HG02840 (cell line): Measurements from ENCODE around the gene KIF13A.
"Not testable (repeated sequence)": the region's sequence is repeated elsewhere in the genome, so short reads cannot be mapped to it uniquely, and the experiment has no call there.

Experiments
- ATAC-seq: cut with Tn5 transposase; IDR thresholded peaks from one replicate; pipeline ENCODE4 v1.9.1; 2021; ENCODE audit warnings: mild to moderate bottlenecking, moderate library complexity, moderate number of reproducible peaks; ENCODE audit not compliant: unreplicated experiment, low FRiP score

KIF13A gene

DNA sequence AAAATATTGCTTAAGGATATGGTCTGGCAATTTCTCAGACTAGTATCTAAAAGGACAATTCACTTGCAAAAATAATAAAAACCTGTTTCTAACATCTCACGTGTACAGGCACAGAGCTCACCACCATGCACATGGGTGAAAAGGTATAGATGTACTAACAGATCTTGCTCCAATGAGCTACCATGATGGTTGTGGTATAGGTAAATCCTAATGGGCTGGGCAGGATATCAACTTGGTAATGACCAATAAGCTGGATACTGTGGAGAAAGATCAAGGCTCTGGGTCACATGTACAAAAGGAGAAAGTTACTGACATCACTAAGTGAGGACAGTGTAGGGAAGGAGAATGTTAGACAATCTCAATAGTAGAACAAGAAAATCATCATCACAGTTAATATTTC lies 169.7 kb downstream of the KIF13A start:
- no peak for ATAC-seq

GRCh38 chr6:17816921-17817611 lies 170.4 kb downstream of the KIF13A start:
- no peak for ATAC-seq

DNA sequence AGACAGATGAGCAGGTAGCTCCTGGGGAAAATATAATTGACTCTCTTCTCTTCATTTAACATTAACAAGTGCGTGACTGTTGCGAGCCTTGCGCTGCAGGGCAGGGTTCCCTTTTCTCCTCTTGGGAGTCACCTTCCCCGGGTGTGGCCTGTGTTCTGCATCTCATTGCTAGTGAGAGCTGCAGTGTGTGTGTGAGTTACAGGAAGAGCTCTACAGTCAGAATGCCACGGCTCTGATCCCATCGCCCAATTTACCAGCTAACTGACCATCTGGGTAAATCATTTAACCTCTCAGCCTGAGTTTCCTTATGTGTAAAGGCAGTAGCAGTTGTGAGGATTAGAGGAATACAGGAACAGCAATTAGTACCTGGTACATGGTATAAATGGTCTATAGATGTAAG lies 173.9 kb downstream of the KIF13A start:
- no peak for ATAC-seq

GRCh38 chr6:17812311-17812710 lies 175.1 kb downstream of the KIF13A start:
- no peak for ATAC-seq

GRCh38 chr6:17808609-17809008 lies 178.8 kb downstream of the KIF13A start:
- no peak for ATAC-seq

DNA sequence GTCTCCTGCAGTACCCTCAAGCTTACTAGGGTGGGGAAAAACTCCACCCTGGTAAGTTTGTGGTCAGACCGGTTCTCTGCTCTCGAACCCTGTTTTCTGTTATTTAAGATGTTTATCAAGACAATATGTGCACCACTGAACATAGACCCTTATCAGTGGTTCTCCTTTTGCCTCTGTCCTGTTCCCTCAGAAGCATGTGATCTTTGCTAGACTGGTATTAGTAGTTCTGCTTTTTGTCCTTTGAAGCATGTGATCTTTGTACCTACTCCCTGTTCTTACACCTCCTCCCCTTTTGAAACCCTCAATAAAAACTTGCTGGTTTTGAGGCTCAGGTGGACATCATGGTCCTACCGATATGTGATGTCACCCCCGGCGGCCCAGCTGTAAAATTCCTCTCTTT lies 180.0 kb downstream of the KIF13A start:
- not testable (repeated sequence) for ATAC-seq

DNA sequence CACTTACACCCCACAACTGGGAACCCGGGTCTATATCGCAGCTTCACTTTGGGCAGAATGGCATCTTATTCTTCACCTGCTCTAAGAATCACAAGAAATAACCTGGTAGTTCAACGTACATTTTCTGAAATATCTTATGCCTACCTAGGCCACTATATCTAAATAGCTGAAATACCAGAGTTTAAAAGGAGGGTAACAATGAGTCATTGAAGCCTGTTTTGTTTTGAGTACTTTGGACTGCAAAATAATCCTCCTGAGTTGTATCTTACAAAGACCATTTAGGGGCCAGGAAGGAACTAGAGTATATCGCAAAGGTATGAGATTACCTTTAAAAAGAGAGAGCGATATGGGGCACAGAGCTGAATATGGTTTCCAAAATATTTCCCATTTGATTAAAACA lies 184.0 kb downstream of the KIF13A start:
- ATAC-seq: no peak

- ATAC-seq: no peak
Measured at GRCh38 chr6:17798477-17799154, 188.8 kb downstream of the KIF13A start.

DNA sequence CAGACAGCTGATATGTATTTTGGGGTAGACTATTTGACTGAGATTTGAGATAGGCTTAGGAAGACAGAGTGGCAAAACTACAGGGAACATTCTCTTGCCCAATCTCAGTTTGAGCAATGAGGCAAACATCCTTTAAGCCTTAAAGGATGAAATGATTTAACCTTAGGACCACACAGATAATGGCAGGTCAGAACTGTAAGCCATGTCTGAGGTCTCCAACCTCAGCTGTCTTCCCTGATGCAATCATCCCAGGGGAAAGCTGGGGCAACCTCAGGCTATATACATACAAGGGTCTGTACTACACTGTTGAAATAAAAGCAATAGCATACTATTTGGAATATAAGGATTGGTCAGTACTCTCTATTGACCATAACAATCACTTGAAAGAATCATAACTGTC lies 196.9 kb downstream of the KIF13A start:
- ATAC-seq: no peak

DNA sequence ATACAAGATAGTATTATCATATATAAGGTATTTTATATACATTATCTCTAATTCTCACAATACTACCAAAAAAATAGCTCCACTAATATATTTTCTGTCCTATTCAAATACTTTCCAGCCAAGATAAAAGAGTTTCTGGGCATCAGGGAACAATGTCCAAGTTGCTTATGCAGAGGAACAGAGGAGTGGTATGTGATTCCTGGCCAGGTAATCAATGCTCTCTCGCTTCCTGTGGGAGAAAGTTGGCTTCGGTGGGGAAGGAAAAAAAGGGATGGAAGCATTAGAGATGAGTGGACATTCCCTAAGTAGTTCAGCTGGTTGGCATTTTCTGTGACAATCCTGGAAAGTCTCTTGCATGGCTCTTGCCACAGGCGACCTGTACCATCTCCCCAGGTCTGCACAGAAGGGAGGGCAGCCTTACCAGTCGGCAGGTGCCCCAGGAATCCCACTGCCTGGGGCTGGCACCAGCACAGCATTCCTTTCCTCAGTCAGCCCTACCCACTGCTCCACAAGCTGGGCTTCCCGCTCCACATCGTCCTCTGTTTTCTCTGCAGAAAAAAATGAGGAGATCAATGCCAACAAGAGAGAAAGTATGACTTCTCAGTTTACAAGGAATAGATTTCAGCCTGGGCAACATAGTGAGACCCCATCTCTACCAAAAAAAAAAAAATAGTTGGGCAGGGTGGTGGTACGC lies 202.2 kb downstream of the KIF13A start:
- no peak for ATAC-seq

GRCh38 chr6:17780061-17780460 lies 207.4 kb downstream of the KIF13A start:
- no peak for ATAC-seq

DNA sequence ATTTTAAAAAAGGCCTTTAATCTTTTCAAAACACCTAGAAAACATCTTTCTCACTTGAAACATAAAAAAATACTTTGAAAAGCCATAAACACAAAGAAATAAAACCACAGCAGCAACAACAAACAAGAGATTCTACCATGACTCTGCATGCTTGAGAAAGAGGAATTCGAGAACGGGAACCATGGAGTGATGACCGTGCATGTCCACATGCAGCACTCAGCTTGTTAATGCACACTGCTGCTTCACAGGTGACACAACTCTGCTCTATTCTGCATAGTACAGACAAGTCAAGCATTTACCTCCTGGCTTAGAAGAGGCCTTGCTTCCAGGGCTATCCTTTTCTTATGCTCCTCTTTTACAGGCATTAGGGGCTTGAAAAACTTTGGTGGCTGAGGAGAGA lies 215.8 kb downstream of the KIF13A start:
- ATAC-seq: no peak

- ATAC-seq: no peak
Measured at GRCh38 chr6:17768881-17769280, 218.6 kb downstream of the KIF13A start.

- no peak for ATAC-seq
Measured at GRCh38 chr6:17768388-17768787, 219.0 kb downstream of the KIF13A start.

DNA sequence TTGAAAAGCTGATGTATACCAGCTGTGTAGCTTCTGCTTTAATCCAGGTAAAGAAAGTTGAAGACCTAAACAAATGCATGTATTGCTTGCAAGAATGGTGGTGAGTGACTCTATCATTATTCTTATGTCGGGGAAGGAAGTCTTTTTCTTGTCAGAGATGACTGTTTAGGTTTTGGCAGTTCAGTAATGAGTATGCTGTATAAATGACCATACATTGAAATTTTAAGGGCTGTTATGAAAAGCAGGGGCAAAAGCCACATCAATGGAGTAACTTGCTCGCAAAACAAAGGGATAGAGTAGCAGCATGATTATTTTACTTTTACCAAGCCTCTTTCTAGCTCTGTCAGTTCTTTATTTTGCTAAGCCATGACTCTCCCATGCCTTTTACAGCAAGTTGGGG lies 224.8 kb downstream of the KIF13A start:
- no peak for ATAC-seq

GRCh38 chr6:17758119-17758518 lies 229.3 kb downstream of the KIF13A start:
- no peak for ATAC-seq

- ATAC-seq: no peak
Measured at GRCh38 chr6:17754254-17754653, 233.2 kb downstream of the KIF13A start.

- ATAC-seq: not testable (repeated sequence)
Measured at GRCh38 chr6:17745324-17745723, 242.1 kb downstream of the KIF13A start.

- not testable (repeated sequence) for ATAC-seq
Measured at GRCh38 chr6:17744757-17745308, 242.6 kb downstream of the KIF13A start.

GRCh38 chr6:17744019-17744756 lies 243.2 kb downstream of the KIF13A start:
- no peak for ATAC-seq

DNA sequence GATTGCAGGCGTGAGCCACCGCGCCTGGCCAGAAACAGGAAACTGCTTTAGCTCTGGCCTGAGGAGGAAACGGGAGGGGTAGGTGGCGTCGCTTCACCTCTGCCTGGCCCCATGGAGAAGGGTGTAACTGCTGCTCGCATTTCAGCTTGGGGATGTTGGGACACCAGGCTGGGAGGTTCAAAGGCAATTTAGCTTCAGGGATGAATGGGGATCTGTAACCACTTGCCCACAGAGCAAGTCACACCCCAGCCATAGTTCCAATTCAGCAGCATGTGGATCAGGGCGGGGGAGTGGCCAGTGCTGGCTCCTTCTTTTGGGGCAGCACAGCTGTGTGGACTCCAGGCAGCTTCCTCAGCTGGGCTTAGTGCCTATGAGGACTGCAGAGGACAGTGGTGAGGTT lies 245.9 kb downstream of the KIF13A start:
- ATAC-seq: no peak
